Measurements from ENCODE around the gene COL6A2.
"Not testable (repeated sequence)": the region's sequence is repeated elsewhere in the genome, so short reads cannot be mapped to it uniquely, and the experiment has no call there.

The COL6A2 gene

GRCh38 chr21:46094401-46095082 lies 3.4 kb upstream of the COL6A2 start:
- no peak for DNase-seq

DNA sequence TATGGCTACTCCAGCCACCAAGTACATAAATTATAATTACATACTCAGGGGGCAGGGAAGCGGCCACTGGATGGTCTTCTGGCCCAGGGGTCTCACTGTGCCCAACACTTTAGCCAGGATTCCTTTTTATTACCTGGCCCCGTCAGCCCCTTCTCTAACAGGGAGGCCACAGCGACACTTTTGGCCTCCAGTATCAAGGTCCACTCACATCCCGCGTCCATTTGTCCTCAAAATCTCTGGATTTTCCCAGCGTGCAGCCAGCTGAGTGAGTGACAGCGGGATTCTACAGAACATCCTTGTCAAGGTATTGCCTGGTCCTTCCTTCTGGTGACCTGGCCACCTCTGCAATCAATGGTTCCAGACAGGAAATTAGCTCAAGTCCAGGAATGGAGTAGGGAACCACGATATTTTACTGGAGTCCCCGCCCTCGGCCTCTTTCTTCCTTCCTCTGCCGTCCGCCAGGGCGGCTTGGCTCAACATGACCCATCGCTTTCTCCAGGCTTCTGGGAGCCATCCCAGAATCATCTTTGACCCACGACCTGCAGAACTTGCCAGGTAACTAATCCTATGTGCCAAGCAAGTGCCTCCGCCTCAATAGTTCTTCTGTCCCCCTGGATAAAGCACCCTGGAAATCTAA lies 2.7 kb upstream of the COL6A2 start:
- no peak for DNase-seq

- no peak for DNase-seq
Measured at GRCh38 chr21:46095814-46096595, 1.9 kb upstream of the COL6A2 start.

DNA sequence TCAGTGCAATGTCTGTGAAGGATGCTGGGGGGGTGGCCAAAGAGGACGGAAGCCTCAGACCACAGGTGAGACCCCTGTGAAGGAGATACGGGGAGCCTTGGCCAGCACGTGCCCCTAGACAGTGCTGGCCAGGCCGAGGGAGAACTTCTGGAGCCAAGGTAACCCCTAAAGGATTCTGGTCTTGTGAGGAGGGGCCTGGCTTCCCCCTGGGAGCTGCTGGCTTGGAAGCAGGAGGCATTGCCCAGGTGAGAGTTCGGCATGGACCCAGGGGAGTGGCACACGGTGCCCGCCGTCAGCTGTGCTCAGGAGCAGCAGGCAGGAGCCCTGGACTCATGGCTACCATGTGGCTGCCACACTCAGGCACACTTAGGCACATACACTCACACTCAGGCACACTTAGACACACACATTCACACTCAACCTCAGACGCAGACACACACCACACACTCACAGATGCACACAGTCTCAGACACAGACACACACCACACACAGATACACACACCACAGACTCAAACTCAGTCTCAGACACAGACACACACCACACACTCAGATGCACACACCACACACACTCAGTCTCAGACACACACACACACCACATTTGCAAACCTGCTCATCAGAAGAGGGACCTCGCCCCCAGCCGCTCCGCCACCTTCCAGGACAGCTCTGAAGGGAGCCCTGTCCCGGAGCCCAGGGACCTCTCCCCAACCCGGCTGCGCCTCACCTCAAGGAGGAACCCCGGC lies 1.1 kb upstream of the COL6A2 start:
- no peak for DNase-seq

DNA sequence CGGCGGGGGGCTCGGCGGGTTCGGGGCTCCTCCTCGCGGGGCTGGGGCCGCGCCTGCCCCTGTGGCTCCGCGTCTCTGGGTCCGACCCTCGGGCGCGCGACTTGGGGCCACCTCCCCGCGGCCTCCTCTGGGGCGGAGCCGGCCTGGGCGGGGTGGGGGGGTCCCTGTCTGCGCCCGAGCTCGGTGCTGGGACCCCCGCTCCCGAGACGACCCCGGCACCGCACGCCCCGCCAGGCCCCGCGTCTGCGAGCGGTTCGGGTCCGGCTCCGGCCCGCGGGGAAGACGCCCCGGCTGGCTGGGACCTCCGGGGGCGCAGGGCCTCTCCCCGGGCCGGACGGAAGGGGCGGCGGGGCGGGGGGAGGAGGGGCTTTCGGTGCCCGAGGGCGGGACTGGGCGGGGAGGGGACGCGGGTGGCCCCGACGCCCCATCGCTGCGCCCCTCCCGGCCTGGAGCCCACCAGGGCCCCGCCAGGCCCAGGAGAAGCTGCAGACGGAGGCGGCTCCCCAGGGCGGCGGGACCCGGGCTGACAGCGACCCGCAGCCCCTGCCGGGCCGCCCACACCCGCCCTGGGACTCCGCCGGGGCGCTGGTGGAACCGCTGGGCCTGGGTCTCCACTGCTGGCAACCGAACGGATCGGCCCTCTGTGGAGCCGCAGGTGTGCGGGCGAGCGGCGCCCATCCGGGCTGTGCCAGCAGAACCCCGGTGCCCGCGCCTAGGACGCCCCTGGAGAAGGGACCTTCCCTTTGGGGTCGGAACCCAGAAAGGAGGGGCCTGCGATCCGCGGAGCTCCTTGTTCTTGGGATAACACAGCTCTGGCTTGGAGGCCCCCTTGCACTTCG lies 610 bp downstream of the COL6A2 start:
- DNase-seq = no peak

GRCh38 chr21:46099476-46099875 lies 1.6 kb downstream of the COL6A2 start:
- no peak for DNase-seq

- DNase-seq = no peak
Measured at GRCh38 chr21:46100020-46100419, 2.1 kb downstream of the COL6A2 start.

GRCh38 chr21:46100426-46100825 lies 2.5 kb downstream of the COL6A2 start:
- peak; percentile 84 for DNase-seq

- DNase-seq = no peak
Measured at GRCh38 chr21:46100906-46101305, 3.0 kb downstream of the COL6A2 start.

DNA sequence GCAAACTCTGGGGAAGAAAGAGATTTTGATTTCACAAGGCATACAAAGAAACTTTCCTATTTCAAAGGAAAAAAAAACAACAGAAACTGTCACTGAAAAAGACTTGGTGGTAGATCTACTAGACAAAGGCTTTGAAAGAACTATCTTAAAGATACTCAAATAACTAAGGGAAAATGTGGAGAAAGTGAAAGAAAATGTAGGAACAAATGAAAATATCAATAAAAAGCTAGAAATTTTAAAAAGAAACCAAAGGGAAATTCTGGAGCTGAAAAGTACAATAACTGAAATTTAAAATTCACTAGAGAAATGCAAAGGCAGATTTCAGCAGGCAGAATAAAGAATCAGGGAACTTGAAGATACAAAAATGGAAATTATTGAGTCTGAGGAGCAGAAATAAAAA lies 6.2 kb downstream of the COL6A2 start:
- no peak for DNase-seq

DNA sequence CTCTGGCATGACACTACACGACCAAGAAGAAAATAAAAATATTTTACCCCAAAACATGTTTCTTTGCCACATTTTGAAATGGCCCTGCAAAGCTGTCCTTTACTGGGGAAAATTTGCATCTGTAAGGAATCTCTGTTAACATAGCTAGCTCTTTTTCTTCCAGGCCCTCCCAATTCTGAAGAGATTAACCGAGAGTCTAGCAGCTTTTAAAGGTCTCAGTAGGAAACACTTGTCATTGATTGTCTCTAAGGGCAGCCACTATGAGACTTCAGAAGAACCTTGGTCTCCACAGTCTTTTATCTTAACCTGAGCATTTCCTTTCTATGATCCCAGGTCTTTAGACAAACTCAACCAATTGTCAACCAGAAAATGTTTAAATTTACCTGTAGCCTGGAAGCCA lies 9.5 kb downstream of the COL6A2 start:
- not testable (repeated sequence) for DNase-seq

GRCh38 chr21:46108827-46109312 lies 11.0 kb downstream of the COL6A2 start:
- DNase-seq = no peak

DNA sequence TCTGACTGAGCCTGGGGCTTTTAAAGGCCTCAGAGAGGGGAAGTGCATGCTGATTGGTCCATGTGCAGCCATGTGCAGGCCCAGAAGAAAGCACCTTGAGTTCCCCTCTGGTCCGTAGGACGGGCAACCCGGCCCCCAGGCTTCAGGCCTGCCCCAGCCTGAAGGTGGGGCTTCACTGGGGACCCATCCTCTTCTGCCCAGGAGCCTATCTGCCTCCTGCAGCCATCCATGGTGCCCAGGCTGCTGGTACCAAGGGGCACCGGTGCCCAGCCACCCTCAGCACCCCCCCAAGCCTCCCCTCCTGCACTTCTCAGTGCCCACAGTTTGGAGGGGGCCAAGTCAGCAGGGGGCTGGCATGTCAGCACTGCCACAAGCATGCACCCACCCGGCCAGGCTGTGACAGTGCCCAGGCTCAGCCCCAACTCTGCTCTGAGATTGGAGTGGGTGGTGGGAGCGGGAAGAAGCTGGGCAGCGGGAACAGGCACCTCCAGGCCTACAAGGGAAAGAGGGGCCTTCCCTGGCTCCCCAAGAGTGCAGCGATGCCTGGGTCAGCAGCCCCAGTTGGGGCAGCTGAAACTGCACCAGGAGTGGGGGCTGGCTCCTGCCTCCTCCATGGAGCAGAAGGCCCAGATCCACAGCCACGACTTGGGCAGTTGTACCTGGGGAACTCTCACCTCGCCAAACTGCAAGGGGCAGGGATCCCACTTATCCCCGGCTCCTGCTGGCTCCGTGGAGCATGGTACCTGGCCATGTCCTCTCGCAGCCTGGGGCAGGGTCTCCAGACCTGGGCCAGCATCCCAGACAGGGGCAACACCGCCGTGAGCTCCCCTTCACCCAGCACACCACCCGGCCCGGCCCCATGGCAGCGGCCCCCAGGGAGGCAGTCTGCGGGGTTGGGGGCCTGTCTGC lies 11.7 kb downstream of the COL6A2 start:
- DNase-seq = no peak

GRCh38 chr21:46110499-46111192 lies 12.7 kb downstream of the COL6A2 start:
- no peak for DNase-seq

GRCh38 chr21:46111193-46111571 lies 13.3 kb downstream of the COL6A2 start:
- no peak for DNase-seq

DNA sequence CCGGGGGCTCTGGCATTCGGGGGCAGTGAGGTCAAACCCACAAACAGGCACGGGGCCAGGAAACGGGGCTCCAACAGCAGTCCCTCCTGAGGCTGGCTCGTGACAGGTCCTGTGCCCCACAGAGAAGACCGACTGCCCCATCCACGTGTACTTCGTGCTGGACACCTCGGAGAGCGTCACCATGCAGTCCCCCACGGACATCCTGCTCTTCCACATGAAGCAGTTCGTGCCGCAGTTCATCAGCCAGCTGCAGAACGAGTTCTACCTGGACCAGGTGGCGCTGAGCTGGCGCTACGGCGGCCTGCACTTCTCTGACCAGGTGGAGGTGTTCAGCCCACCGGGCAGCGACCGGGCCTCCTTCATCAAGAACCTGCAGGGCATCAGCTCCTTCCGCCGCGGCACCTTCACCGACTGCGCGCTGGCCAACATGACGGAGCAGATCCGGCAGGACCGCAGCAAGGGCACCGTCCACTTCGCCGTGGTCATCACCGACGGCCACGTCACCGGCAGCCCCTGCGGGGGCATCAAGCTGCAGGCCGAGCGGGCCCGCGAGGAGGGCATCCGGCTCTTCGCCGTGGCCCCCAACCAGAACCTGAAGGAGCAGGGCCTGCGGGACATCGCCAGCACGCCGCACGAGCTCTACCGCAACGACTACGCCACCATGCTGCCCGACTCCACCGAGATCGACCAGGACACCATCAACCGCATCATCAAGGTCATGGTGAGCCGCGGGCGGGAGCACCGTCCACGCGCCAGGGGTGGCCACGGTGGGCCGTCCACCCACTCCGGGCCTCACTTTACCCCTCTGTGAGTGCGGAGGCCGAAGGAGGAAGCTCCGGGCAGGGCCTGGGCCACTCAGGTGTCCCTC lies 14.2 kb downstream of the COL6A2 start:
- no peak for DNase-seq

GRCh38 chr21:46112725-46113215 lies 14.9 kb downstream of the COL6A2 start:
- no peak for DNase-seq

GRCh38 chr21:46113497-46114176 lies 15.7 kb downstream of the COL6A2 start:
- DNase-seq = no peak

GRCh38 chr21:46114963-46115362 lies 17.1 kb downstream of the COL6A2 start:
- no peak for DNase-seq

All from fibroblast of upper back skin (primary cell).